ENCODE results near the gene MRPS7.
"Not testable (repeated sequence)": the region's sequence is repeated elsewhere in the genome, so short reads cannot be mapped to it uniquely, and the experiment has no call there.

MRPS7 gene

DNA sequence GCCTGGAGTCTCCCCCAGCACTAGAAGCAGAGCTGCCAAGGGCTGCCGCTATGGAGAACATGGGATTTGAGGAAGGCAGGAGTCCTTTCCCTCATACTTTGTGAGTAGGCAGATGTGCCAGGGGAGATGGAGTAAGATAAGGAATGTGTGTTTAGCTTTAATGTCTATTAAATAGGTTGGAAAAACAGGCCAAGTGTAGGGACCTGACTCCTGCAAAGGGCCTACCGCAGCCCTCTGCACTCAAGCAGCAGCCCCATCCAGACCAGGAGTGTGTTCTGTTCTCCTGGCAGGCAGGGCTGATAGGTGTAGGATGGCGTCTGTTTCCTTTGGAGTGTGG lies 11.1 kb downstream of the MRPS7 start:
- DNase-seq: no peak

GRCh38 chr17:75273977-75274708 lies 12.5 kb downstream of the MRPS7 start:
- DNase-seq: no peak

DNA sequence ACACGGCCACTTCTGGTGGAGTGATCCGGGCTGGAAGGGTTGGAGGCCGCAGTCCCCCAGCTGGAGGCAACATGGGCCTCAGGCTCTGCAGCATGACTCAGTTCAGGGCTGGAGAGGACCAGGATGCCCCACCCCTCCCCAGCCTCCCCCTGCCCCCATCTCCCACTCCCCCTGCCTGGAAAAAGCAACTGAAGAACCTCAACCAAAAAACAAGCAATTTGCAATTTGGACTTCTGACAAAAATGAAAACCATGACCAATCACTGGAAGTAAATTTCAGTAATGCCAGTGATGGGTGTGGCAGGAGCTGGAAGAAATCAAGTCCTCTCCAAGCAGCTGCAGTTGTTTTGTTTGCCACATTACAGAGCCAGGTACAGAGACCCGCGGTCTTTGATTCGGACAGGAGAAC lies 16.0 kb downstream of the MRPS7 start:
- DNase-seq: no peak

DNA sequence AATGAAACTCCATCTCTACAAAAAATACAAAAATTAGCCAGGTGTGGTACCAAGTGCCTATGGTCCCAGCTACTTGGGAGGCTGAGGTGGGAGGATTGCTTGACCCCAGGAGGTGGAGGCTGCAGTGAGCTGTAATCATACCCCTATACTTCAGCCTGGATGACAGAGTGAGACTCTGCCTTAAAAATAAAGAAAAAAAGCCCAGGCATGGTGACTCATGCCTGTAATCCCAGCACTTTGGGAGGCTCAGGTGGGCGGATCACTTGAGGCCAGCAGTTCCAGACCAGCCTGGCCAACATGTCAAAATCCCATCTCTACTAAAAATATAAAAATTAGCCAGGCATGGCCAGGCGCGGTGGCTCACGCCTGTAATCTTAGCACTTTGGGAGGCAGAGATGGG lies 18.5 kb downstream of the MRPS7 start:
- DNase-seq: not testable (repeated sequence)

DNA sequence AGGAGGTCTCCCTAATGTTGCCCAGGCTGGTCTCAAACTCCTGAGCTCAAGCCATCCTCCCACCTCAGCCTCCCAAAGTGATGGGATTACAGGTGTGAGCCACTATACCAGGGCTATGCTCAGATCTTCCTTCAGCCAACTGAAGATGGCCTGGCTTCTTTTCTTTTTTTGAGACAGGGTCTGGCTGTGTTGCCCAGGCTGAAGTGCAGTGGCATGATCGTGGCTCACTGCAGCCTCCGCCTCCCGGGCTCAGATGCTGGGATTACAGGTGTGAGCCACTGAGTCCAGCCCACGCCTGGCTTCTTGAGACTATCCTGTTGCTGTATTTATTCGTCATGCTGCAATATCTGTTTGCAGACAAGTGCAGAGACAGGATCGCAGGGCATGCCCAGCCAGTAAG lies 23.4 kb downstream of the MRPS7 start:
- no peak for DNase-seq

GRCh38 chr17:75287221-75287620 lies 25.5 kb downstream of the MRPS7 start:
- DNase-seq: no peak

GRCh38 chr17:75288359-75288758 lies 26.7 kb downstream of the MRPS7 start:
- DNase-seq: no peak

DNA sequence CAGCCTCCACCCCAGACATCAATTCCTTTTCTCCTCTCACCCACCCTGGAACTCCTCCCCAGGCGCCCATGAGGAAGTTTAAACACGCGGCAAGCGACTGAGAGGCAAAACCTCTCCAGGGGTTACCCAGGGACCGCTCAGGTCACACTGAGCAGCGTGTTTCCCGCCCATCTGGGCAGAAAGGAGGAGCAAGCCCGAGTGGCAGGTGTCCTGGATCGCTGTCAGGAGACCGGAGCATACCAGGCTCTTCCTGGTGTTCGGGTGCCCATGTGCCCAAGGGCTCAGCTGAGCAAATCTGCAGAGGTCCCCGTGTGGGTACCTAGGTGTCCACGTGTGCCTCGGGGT lies 27.1 kb downstream of the MRPS7 start:
- DNase-seq: peak; percentile 75

- peak; percentile 100 for DNase-seq
These were observed 27.6 kb downstream of the MRPS7 start, which contains the start of gene SLC25A19 for GRCh38 chr17:75289115-75289831. Gene SLC25A19 (minus strand): TSS chr17:75289433. CDS start chr17:75286764, 2,669 bp downstream.

DNA sequence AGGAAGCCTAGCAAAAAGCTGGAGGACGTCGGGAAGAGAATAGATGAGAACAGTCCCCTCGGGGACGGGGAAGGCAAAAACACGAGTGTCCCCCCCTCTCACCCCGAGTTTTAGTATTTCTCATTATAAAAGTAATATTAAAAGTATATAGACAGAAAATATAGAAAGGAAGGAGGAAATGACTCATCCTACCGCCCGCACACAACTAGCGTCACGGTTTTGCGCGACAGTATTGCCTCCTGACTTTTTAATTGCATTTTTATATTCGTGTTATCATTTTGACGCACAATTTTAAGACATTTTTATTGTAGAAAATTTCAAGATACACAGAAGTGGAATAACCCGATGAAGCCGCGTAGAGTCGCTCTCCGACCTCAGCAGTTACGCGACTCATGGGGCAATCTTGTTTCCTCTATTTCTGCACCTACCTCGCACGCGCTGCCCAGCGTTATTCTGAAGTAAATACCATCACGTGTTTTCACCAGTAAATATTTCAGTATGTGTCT lies 28.2 kb downstream of the MRPS7 start:
- DNase-seq: peak; percentile 49

DNA sequence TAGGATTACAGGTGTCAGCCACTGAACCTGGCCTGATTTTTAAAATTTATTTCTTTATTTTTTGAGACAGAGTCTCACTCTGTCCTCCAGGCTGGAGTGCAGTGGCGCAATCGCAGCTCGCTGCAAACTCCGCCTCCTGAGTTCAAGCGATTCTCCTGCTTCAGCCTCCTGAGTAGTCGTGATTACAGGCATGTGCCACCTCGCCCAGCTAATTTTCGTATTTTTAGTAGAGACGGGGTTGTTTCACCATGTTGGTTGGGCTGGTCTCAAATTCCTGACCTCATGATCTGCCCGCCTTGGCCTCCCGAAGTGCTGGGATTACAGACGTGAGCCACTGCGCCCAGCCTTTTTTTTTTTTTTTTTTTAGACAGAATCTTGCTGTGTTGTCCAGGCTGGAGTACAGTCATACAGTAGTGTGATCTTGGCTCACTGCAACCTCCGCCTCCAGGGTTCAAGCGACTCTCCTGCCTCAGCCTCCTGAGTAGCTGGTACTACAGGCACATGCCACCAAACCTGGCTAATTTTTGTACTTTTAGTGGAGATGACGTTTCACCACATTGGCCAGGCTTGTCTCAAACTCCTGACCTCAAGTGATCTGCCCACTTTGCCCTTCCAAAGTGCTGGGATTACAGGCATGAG lies 31.2 kb downstream of the MRPS7 start:
- DNase-seq: not testable (repeated sequence)

- DNase-seq: no peak
These were observed 33.8 kb downstream of the MRPS7 start for GRCh38 chr17:75295201-75296158.

- DNase-seq: no peak
These were observed 38.6 kb downstream of the MRPS7 start for GRCh38 chr17:75300280-75300679.

- DNase-seq: no peak
These were observed 39.4 kb downstream of the MRPS7 start for GRCh38 chr17:75301049-75301448.

- no peak for DNase-seq
These were observed 40.0 kb downstream of the MRPS7 start for GRCh38 chr17:75301502-75302206.

DNA sequence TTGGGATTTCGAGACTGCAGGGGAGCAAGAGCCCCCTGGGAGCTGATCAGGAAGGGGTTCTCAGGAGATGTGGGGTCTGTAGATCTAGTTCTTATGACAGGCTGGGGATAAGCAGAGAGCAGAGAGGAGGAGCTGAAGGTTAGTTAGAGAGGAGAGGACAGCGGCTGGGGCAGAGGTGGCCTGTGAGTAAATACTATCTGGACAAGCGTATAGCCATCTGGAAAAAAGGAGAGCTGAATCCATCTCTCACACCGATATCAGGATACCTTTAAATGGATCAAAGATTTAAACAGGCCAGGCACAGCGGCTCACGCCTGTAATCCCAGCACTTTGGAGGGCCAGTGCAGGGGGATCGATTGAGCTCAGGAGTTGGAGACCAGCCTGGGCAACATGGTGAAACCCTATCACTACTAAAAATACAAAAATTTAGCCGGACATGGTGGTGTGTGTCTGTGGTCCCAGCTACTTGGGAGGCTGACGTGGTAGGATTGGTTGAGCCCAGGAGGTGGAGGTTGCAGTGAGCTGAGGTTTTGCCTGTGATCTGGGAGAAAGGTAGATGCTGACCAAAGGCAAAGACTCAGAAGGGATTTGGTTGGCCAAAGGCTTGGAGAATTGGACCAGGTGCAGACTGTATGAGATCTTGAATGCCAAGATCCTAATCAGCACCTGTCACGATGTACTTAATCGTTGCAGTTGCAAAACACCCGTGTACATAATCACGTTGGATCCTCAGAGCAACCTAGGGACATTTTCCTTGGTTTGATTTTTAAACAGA lies 46.5 kb downstream of the MRPS7 start:
- no peak for DNase-seq

GRCh38 chr17:75308732-75309629 lies 47.3 kb downstream of the MRPS7 start:
- DNase-seq: no peak

DNA sequence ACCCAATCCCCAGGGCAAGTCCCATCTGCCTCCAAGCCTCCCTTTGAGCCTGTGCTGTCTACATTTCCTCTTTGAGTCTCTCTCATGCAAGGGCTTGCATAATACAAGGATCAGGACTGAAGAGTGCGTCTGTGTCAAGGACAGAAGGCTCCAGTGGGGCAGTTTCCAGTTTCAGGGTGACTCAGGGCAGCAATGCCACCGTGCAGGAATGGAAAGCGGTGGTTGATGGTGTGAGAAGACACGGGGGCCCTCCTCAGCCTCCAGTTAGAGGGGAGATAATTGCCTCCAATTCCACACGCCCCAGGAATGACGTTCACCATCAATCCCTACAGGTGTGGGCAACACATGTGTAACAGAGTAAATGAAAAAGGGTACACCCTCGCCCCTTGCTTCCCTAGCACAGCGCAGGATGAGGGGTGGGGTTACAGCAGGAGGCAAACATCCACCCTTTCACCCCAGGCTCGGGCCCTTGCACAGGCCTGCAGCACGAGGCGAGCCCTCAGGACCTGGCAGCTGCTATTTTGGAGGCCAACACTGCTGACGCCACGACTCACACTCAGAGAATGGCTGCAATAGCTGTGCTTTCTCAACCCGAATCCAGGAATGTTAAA lies 52.4 kb downstream of the MRPS7 start:
- DNase-seq: no peak

DNA sequence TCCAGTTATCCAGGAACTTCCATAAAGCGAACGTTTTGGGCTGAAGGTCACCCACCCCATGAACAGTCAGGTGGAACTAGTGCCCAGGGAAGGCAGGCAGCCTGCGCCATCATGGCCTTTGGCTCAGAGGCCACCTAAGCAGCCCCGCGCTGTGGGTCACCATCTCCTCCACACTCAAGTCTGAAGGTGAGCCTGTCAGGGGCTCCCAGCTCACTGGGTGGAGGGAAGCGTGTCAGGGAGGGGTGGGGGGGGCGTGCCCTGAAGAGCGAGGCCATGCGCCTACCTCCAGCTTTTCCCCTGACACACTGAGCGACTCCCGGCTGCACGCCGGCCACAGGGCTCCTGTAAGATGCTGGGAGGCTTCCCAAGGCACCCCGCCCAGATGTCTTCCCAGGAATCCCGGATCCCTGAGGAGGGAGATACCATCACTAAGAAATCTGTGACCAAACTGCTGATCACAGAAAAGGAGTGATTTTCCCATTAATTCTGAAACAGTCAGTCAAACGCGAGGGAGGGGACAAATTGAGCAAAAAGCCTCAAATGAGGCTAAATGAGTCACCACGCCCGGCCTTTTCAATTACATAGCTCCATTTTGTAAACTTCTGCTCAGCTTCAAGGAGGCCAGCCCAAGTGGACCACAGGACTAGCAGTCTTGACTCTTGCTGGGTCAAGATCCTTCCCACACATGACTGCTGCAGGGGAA lies 54.0 kb downstream of the MRPS7 start:
- DNase-seq: no peak

Data from NCI-H345 (cell line).